GM18502 (cell line): Measurements from ENCODE around the gene NDE1.
A peak's percentile ranks its signal among the peaks of the same experiment; 100 is the strongest.
"Not testable (repeated sequence)": the region's sequence is repeated elsewhere in the genome, so short reads cannot be mapped to it uniquely, and the experiment has no call there.

Experiments
- ATAC-seq: cut with Tn5 transposase; IDR thresholded peaks from one replicate; pipeline ENCODE4 v1.9.1; 2021; ENCODE audit warnings: mild to moderate bottlenecking; ENCODE audit not compliant: unreplicated experiment, poor library complexity

The NDE1 gene

GRCh38 chr16:15649311-15649710 is 734 bp upstream of the NDE1 start:
- ATAC-seq, result not testable (repeated sequence)

DNA sequence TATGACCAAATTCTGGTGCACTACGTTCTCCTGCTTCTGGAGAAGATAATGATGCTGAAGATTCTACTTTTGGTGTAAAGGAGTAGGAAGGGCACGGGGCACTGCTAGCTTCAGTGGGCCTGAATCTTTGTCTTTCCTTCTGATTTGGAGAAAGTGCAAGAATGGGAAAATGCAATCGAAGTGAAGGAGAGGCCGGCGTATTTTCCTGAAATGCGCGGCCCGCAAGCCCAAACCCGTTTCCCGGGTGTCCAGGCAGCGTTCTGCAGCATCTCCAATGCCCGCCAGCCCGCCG is 372 bp upstream of the NDE1 start:
- ATAC-seq, result no peak

- ATAC-seq, result peak; percentile 39
These were observed 690 bp downstream of the NDE1 start for GRCh38 chr16:15650698-15651171.

DNA sequence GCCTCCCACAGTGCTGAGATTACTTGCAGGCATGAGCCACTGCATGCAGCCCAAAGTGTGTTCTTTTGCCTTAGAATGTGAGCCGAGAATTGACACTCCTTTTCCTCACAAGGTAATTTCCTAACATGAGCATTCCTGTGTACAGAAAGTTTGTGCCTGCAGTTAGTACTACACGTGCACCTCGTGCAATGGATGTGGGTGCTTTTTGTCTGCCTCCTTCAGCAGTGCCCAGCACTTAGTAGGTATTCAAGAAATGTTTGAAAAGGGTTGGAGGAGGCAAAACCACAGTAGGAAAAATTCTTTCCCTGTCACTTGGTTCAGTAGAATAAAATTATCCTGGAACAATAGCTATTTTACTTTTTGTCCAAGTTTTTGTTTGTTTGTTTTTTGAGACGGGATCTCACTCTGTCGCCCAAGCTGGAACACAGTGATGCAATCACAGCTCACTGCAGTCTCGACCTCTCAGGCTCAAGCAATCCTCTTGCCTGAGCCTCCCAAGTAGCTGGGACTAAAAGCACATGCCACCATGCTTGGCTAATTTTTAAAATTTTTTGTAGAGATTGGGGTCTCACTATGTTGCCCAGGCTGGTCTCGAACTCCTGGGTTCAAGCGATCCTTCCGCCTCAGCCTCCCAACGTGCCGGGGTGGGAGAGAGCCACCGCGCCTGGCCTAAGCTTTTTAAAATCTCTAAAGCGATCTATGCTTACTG is 2.4 kb downstream of the NDE1 start:
- ATAC-seq, result no peak

DNA sequence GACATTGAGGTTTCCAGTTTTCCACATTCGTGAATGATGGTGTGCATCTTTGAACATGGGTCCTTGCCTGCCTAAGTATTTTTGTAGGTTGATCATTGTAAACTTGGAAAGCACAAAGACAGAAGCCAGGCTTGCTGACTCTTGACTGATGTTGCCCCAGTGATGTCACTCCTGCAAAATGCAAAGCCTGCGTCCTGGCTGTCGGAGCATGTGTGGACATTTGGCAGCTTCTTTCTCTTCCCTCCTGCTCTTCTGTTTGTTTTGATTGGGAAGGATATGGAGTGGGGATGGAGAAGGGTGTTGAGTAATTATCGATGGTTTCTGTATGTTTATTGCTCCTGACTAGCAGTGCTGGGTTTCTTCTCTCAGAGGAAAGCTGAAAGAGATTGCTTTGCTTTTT is 3.2 kb downstream of the NDE1 start:
- no peak for ATAC-seq

DNA sequence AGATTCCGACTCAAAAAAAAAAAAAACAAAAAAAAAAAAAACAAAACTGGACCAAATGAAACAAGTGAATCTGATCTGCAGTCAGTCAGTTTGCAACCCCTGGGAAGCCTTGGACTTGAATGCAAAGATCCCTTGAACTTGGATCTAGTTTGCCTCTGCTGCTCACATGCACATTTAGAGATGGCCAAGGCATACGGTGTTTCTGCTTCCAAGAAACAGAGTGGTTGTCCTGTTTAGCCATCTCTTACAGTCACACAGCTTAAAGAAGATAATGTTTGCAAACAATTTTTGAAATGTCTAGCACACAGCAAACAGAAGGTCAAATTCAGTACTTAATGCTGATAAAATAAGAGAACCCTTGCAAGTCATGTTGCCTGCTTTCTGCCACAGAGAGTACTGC is 4.5 kb downstream of the NDE1 start:
- no peak for ATAC-seq

DNA sequence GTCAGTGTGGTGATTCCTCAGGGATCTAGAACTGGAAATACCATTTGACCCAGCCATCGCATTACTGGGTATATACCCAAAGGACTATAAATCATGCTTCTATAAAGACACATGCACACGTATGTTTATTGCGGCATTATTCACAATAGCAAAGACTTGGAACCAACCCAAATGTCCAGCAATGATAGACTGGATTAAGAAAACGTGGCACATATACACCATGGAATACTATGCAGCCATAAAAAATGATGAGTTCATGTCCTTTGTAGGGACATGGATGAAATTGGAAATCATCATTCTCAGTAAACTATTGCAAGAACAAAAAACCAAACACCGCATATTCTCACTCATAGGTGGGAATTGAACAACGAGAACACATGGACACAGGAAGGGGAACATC is 5.5 kb downstream of the NDE1 start:
- not testable (repeated sequence) for ATAC-seq

DNA sequence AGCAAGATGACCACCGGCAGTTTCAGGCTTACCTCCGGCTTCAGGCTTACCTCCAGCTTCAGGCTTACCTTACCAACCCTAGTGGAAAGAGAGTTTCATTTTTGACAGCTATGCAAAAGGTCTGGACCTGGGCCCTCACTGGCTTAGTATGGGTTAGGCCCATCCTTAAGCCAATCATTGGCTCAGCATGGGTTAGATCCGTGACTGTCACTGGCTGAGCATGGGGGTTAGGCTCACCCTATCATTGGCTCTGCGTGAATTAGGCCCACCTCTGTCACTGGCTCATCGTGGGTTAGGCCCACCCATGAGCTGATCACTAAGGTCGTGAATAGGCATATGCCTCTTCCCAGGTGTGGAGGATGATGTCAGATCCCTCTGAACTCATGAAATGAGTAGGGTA is 8.1 kb downstream of the NDE1 start:
- no peak for ATAC-seq

- no peak for ATAC-seq
These were observed 8.5 kb downstream of the NDE1 start for GRCh38 chr16:15658556-15658955.

DNA sequence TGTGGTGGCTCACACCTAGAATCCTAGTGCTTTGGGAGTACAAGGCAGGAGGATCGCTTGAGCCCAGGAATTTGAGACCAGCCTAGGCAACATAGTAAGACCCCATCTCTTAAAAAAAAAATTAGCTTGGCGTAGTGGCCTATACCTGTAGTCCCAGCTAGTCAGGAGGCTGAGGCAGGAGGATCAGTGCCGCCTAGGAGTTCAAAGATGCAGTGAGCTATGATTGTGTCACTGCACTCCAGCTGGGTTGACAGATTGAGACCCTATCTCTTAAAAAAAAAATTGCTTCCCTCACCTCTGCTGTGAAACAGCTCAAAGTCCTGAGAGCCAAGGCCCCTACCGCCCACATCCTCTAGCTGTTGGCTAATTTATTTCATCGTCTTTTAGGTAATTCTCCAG is 10.2 kb downstream of the NDE1 start:
- ATAC-seq, result no peak

DNA sequence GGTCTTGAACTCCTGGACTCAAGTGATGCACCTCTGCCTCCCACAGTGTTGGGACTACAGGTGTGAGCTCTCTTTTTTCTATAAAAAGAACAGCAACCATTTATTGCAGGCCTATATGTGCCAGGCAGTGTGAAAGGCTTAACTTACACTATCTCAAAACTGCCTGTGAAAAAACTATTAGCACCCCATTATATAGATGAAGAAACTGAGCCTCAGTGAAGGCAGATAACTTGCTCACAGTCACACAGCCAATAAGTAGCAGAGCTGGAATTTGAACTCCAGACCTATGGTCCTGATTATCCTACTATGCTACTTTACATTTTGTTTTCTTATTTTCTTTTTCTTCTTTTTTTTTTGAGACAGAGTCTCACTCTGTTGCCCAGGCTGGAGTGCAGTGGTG is 15.1 kb downstream of the NDE1 start:
- no peak for ATAC-seq

DNA sequence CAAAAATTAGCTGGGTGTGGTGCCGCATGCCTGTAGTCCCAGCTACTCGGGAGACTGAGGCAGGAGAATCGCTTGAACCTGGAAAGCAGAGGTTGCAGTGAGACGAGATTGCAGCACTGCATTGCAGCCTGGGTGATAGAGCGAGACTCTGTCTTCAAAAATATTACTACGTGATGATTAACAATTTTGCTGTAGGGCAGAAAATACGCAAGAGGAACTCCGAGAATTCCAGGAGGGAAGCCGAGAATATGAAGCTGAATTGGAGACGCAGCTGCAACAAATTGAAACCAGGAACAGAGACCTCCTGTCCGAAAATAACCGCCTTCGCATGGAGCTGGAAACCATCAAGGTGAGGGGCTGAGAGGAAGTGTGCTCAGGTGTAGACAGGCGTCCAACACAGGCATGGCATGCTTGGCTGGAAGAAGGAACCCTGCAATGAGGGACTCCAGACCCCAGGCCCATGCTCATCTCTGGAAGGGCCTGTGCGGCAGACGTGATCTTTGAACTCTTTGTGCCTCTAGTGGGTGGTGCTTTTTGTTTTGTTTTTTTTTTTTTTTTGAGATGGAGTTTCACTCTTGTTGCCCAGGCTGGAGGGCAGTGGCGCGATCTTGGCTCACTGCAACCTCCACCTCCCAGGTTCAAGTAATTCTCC is 17.2 kb downstream of the NDE1 start:
- no peak for ATAC-seq

GRCh38 chr16:15671530-15672117 is 21.6 kb downstream of the NDE1 start:
- no peak for ATAC-seq

DNA sequence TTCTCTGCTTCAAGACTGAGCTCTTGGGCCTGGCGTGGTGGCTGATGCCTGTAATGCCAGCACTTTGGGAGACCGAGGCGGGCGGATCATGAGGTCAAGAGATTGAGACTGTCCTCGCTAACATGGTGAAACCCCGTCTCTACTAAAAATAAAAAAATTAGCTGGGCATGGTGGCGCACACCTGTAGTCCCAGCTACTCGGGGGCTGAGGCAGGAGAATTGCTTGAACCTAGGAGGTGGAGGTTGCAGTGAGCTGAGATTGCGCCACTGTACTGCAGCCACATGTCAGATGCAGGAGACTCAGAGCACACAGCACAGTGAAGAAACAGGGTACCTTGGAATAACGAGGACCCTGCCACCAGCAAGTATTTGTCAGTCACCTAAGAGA is 22.1 kb downstream of the NDE1 start:
- not testable (repeated sequence) for ATAC-seq

GRCh38 chr16:15672514-15673167 is 22.6 kb downstream of the NDE1 start:
- no peak for ATAC-seq

GRCh38 chr16:15674571-15674970 is 24.5 kb downstream of the NDE1 start:
- ATAC-seq, result no peak

- ATAC-seq, result no peak
These were observed 26.5 kb downstream of the NDE1 start for GRCh38 chr16:15676506-15676905.

DNA sequence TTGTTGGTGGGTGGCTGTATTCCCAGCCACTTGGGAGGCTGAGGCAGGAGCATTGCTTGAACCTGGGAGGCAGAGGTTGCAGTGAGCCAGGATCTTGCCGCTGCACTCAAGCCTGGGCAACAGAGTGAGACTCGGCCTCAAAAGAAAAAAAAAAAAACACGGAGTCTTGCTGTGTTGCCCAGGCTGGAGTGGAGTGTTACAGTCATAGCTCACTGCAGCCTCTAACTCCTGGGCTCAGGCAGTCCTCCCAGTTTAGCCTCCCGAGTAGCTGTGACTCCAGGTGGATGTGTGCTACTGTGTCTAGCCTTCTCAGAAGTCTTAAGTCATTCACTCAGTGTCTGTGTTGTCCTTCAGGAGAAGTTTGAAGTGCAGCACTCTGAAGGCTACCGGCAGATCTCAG is 27.4 kb downstream of the NDE1 start:
- ATAC-seq, result no peak

DNA sequence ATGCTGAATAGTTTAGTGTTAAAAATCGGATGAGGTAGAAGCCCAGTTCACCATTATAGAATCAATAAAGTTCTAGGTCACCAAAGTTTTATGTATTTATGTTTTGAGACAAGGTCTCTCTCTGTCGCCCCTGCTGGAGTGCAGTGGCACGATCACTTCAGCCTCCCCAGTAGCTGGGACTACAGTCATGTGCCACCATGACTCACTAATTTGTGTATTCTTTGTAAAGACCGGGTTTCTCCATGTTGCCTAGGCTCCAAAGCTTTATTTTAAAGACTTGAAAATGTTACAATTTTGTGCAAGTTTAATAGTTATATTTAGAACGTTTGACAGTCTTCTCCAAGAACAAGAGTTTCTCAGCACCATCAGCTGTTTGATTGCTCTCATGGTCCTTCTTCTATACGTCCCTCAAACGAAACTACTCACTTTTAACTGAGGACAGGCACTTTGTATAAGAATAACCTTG is 32.1 kb downstream of the NDE1 start:
- ATAC-seq, result peak; percentile 47

GRCh38 chr16:15686287-15686686 is 36.2 kb downstream of the NDE1 start:
- no peak for ATAC-seq

DNA sequence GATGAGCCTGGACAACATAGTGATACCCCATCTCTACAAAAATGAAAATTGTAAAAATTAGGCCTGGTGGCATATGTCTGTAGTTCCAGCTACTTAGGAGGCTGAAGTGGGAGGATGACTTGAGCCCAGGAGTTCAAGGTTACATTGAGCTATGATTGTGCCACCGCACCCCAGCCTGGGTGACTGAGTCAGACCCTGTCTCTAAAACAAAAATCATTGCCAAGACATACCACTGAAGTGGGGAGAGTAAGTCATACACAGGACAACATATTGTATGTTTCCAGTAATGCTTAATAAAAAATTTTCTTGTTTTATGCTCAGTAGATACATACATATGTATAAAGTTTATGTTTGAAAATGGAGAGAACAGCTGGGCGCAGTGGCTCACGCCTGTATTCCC is 39.2 kb downstream of the NDE1 start:
- ATAC-seq, result no peak
